WTC11 (cell line): ENCODE results near the gene GCDH. TPM values are rescaled to one million over a fixed set of nuclear protein-coding genes. Genes with fewer than 3 reads are reported as not detected.

Experiments used
- ATAC-seq: fragments of 200-7000 bp; cut with Tn5 transposase; 2 replicates; pipeline ENCODE4 v1.10.0; 2021; ENCODE audit warnings: mild to moderate bottlenecking, moderate library complexity
- CTCF ChIA-PET: fragments of 300-600 bp; sonication (Branson Sonifier 250); formaldehyde crosslinking; loops from one replicate; lab custom pipeline; 2021; ENCODE audit warnings: antibody characterized with exemption; lab: Charles Lee
- POLR2A ChIA-PET: fragments of 350-600 bp; sonication (Branson Sonifier 250); formaldehyde crosslinking; loops from one replicate; lab custom pipeline; 2021; ENCODE audit warnings: antibody characterized with exemption; lab: Charles Lee
- DNase-seq: peaks from one replicate; pipeline ENCODE4 v3.0.0; 2021; ENCODE audit warnings: low spot score
- H3K27ac Mint-ChIP-seq: 2 replicates; pipeline ENCODE4 v1.8.0; 2021; ENCODE audit warnings: mixed read lengths
- H3K27me3 Mint-ChIP-seq: 2 replicates; pipeline ENCODE4 v1.8.0; 2021; ENCODE audit warnings: low read depth, mild to moderate bottlenecking, moderate library complexity, mixed read lengths
- H3K36me3 Mint-ChIP-seq: 2 replicates; pipeline ENCODE4 v1.8.0; 2021; ENCODE audit warnings: mixed read lengths
- H3K4me1 Mint-ChIP-seq: 2 replicates; pipeline ENCODE4 v1.8.0; 2022; ENCODE audit warnings: mixed read lengths
- H3K4me3 Mint-ChIP-seq: 2 replicates; pipeline ENCODE4 v1.8.0; 2021; ENCODE audit warnings: mild to moderate bottlenecking, moderate library complexity, mixed read lengths
- H3K9me3 Mint-ChIP-seq: 2 replicates; pipeline ENCODE4 v1.8.0; 2021; ENCODE audit warnings: mixed read lengths
- AR ChIP-seq: fragments of 250-450 bp; sonication (Bioruptor Pico); IDR thresholded peaks from 2 replicates; pipeline ENCODE4 v1.9.0; 2021; ENCODE audit warnings: mild to moderate bottlenecking
- ARID4B ChIP-seq: sonication (generic); formaldehyde crosslinking; IDR thresholded peaks from 2 replicates; pipeline ENCODE4 v1.8.0; 2023; ENCODE audit warnings: missing genetic modification reagents, mild to moderate bottlenecking, borderline replicate concordance
- CBFB ChIP-seq: sonication (generic); formaldehyde crosslinking; IDR thresholded peaks from 2 replicates; pipeline ENCODE4 v1.8.1; 2022; ENCODE audit warnings: mild to moderate bottlenecking, low read depth, missing genetic modification reagents
- ETV6 ChIP-seq: sonication (generic); formaldehyde crosslinking; IDR thresholded peaks from 2 replicates; pipeline ENCODE4 v1.8.1; 2022; ENCODE audit warnings: mild to moderate bottlenecking, missing genetic modification reagents
- FOXJ3 ChIP-seq: sonication (generic); formaldehyde crosslinking; IDR thresholded peaks from 2 replicates; pipeline ENCODE4 v1.9.0; 2021; ENCODE audit warnings: missing genetic modification reagents, mild to moderate bottlenecking, borderline replicate concordance
- FOXP4 ChIP-seq: sonication (generic); formaldehyde crosslinking; IDR thresholded peaks from 2 replicates; pipeline ENCODE4 v1.8.0; 2022; ENCODE audit warnings: mild to moderate bottlenecking, missing genetic modification reagents
- GABPB1 ChIP-seq: sonication (generic); formaldehyde crosslinking; IDR thresholded peaks from 2 replicates; pipeline ENCODE4 v1.8.1; 2023; ENCODE audit warnings: mild to moderate bottlenecking, missing genetic modification reagents
- KAT7 ChIP-seq: sonication (generic); formaldehyde crosslinking; IDR thresholded peaks from 2 replicates; pipeline ENCODE4 v1.8.1; 2023; ENCODE audit warnings: missing genetic modification reagents, mild to moderate bottlenecking, borderline replicate concordance
- MAX ChIP-seq: sonication (generic); formaldehyde crosslinking; IDR thresholded peaks from 2 replicates; pipeline ENCODE4 v1.8.0; 2022; ENCODE audit warnings: mild to moderate bottlenecking, missing genetic modification reagents
- MYBL2 ChIP-seq: sonication (generic); formaldehyde crosslinking; IDR thresholded peaks from 2 replicates; pipeline ENCODE4 v1.8.1; 2023; ENCODE audit warnings: mild to moderate bottlenecking, moderate library complexity, missing genetic modification reagents
- NFYB ChIP-seq: sonication (generic); formaldehyde crosslinking; conservative IDR thresholded peaks from 2 replicates; pipeline ENCODE4 v1.8.0; 2022; ENCODE audit warnings: low read depth, missing genetic modification reagents
- NR2C2 ChIP-seq: sonication (generic); formaldehyde crosslinking; IDR thresholded peaks from 2 replicates; pipeline ENCODE4 v1.8.0; 2022; ENCODE audit warnings: mild to moderate bottlenecking, missing genetic modification reagents
- PREB ChIP-seq: sonication (generic); formaldehyde crosslinking; IDR thresholded peaks from 2 replicates; pipeline ENCODE4 v1.8.1; 2022; ENCODE audit warnings: mild to moderate bottlenecking, missing genetic modification reagents, moderate library complexity, borderline replicate concordance
- RELA ChIP-seq: sonication (generic); formaldehyde crosslinking; IDR thresholded peaks from 2 replicates; pipeline ENCODE4 v1.8.1; 2022; ENCODE audit warnings: missing genetic modification reagents, mild to moderate bottlenecking, borderline replicate concordance
- SMAD4 ChIP-seq: sonication (generic); formaldehyde crosslinking; IDR thresholded peaks from 2 replicates; pipeline ENCODE4 v1.8.0; 2022; ENCODE audit warnings: mild to moderate bottlenecking, missing genetic modification reagents
- SOX15 ChIP-seq: fragments of 250-450 bp; sonication (Bioruptor Pico); IDR thresholded peaks from 2 replicates; pipeline ENCODE4 v1.9.0; 2021; ENCODE audit warnings: mild to moderate bottlenecking
- SP1 ChIP-seq: sonication (generic); formaldehyde crosslinking; conservative IDR thresholded peaks from 2 replicates; pipeline ENCODE4 v1.8.1; 2022; ENCODE audit warnings: missing genetic modification reagents
- TEAD1 ChIP-seq: sonication (generic); formaldehyde crosslinking; IDR thresholded peaks from 2 replicates; pipeline ENCODE4 v1.8.0; 2022; ENCODE audit warnings: mild to moderate bottlenecking, missing genetic modification reagents
- USF1 ChIP-seq: sonication (generic); formaldehyde crosslinking; IDR thresholded peaks from 2 replicates; pipeline ENCODE4 v1.8.0; 2022; ENCODE audit warnings: mild to moderate bottlenecking, missing genetic modification reagents
- ZNF671 ChIP-seq: fragments of 250-450 bp; sonication (Bioruptor Pico); IDR thresholded peaks from 2 replicates; pipeline ENCODE4 v1.8.0; 2021; ENCODE audit warnings: mild to moderate bottlenecking
- total RNA-seq: library from RNA; stranded (reverse); gene quantifications from 3 replicates; pipeline ENCODE4 v1.2.3, GENCODE V29; 2021

Gene GCDH
- total RNA-seq, 1 experiment from 2014 or later = 69.0 TPM

- H3K9me3 Mint-ChIP-seq = no peaks in the 10 kb centered on the region
- CTCF ChIA-PET = interaction anchor here (1.2 to 2.7 kb wide), 5 partner anchors 33 to 169 kb away, joined by 3 to 20 read pairs (median 4); no protein-coding TSS in a partner anchor
- peaks cover 27% of the 10 kb centered on the region for H3K4me1 Mint-ChIP-seq
- ATAC-seq (no peak), DNase-seq (no peak)
- H3K36me3 Mint-ChIP-seq = peaks cover 29% of the 10 kb centered on the region
- POLR2A ChIA-PET = interaction anchor here (1.0 to 2.1 kb wide), 3 partner anchors 14 to 48 kb away, joined by 3 to 12 read pairs (median 3); partner anchors contain the start of gene GCDH
- no peaks in the 10 kb centered on the region for H3K27me3 Mint-ChIP-seq
- peak overlapping the region; percentile 99 for H3K4me3 Mint-ChIP-seq
- TF ChIP-seq NR2C2 (CRISPR knock-in tag) (no peak), NFYB (CRISPR knock-in tag) (no peak), TEAD1 (CRISPR knock-in tag) (no peak), FOXJ3 (CRISPR knock-in tag) (no peak), ZNF671 (CRISPR knock-in tag) (no peak), AR (CRISPR knock-in tag) (no peak)
- peak overlapping the region; percentile 89 for H3K27ac Mint-ChIP-seq
These were observed 41.7 kb downstream of the GCDH start for GRCh38 chr19:12932392-12933286.

GRCh38 chr19:12933287-12934072, 42.5 kb downstream of the GCDH start, which contains the start of gene FARSA:
FARSA (minus strand) TSS chr19:12933711; CDS start chr19:12933696, 15 bp downstream.
- CTCF ChIA-PET = interaction anchor here (0.6 to 2.7 kb wide), 5 partner anchors 32 to 86 kb away, joined by 3 to 20 read pairs (median 4); no protein-coding TSS in a partner anchor
- peaks cover 28% of the 10 kb centered on the region for H3K4me1 Mint-ChIP-seq
- no peaks in the 10 kb centered on the region for H3K27me3 Mint-ChIP-seq
- peak; percentile 55 for ATAC-seq
- peaks cover 25% of the 10 kb centered on the region for H3K36me3 Mint-ChIP-seq
- POLR2A ChIA-PET = interaction anchor here (0.7 to 2.1 kb wide), 5 partner anchors 13 to 49 kb away, joined by 3 to 12 read pairs (median 3); partner anchors contain the start of gene GCDH
- H3K9me3 Mint-ChIP-seq = no peaks in the 10 kb centered on the region
- H3K27ac Mint-ChIP-seq = peak within 1 kb of the TSS; percentile 89
- H3K4me3 Mint-ChIP-seq = peak within 1 kb of the TSS; percentile 99
- DNase-seq = peak; percentile 87
- TF ChIP-seq MYBL2 (CRISPR knock-in tag) = peak; percentile 55; the same call in 1 of the 2 replicates
- no peak for TF ChIP-seq NR2C2 (CRISPR knock-in tag)
- TF ChIP-seq MAX (CRISPR knock-in tag) = peak; percentile 90
- TF ChIP-seq USF1 (CRISPR knock-in tag) = peak; percentile 79
- TF ChIP-seq CBFB = no peak
- TF ChIP-seq ARID4B (CRISPR knock-in tag) = peak; percentile 64; the same call in 1 of the 2 replicates
- no peak for TF ChIP-seq SOX15 (CRISPR knock-in tag)
- TF ChIP-seq PREB (CRISPR knock-in tag) = 0 out of 2 replicates have a peak, but pooled peaks have one; percentile 24
- TF ChIP-seq KAT7 = peak; percentile 81; the same call in 1 of the 2 replicates
- peak; percentile 22; the same call in 1 of the 2 replicates for TF ChIP-seq FOXP4 (CRISPR knock-in tag)
- peak; percentile 71 for TF ChIP-seq GABPB1 (CRISPR knock-in tag)
- TF ChIP-seq SMAD4 (CRISPR knock-in tag) = no peak
- peak; percentile 69 for TF ChIP-seq SP1 (CRISPR knock-in tag)
- 0 out of 2 replicates have a peak, but pooled peaks have one; percentile 32 for TF ChIP-seq ETV6 (CRISPR knock-in tag)
- TF ChIP-seq RELA (CRISPR knock-in tag) = 0 out of 2 replicates have a peak, but pooled peaks have one; percentile 86
